Measurements from ENCODE around the gene TRNT1. TPM values are rescaled to one million over a fixed set of nuclear protein-coding genes. Genes with fewer than 3 reads are reported as not detected.

The TRNT1 gene
- total RNA-seq, 1 experiment from 2014 or later, result 35.6 TPM

GRCh38 chr3:3087279-3087678, 39.5 kb upstream of the TRNT1 start:
- BruUV-seq (replicated peaks), result no TSS peak
- H3K27ac Mint-ChIP-seq (ENCODE audit: unreplicated experiment), result no peak overlapping the region

GRCh38 chr3:3087716-3088465, 38.8 kb upstream of the TRNT1 start:
- peaks cover 7% of the 10 kb centered on the region for H3K27me3 Mint-ChIP-seq (ENCODE audit: unreplicated experiment)
- no peak overlapping the region for H3K27ac Mint-ChIP-seq (ENCODE audit: unreplicated experiment)
- H3K4me1 Mint-ChIP-seq (ENCODE audit: low read depth, unreplicated experiment), result no peaks in the 10 kb centered on the region
- no peak for TF ChIP-seq CTCF (IDR thresholded peaks at IDR 0.05; ENCODE audit: unreplicated experiment)
- no peak overlapping the region for H3K4me3 Mint-ChIP-seq (ENCODE audit: low read depth, unreplicated experiment)
- intact Hi-C loops (cut with micrococcal nuclease; ENCODE audit: unreplicated experiment), result no loop called here
- no peak for DNase-seq
- CTCF ChIA-PET, result no interaction called here
- BruUV-seq (replicated peaks), result no TSS peak
- peaks cover 4% of the 10 kb centered on the region for H3K9me3 Mint-ChIP-seq (ENCODE audit: low read depth, unreplicated experiment)
- H3K36me3 Mint-ChIP-seq (ENCODE audit: insufficient read depth, unreplicated experiment), result no peaks in the 10 kb centered on the region

More at GRCh38 chr3:3087279-3087678, 39.5 kb upstream of the TRNT1 start:
- H3K4me3 Mint-ChIP-seq (ENCODE audit: low read depth, unreplicated experiment), result no peak overlapping the region
- CTCF ChIA-PET, result no interaction called here
- peaks cover 12% of the 10 kb centered on the region for H3K27me3 Mint-ChIP-seq (ENCODE audit: unreplicated experiment)
- TF ChIP-seq CTCF (IDR thresholded peaks at IDR 0.05; ENCODE audit: unreplicated experiment), result no peak
- intact Hi-C loops (cut with micrococcal nuclease; ENCODE audit: unreplicated experiment), result no loop called here
- DNase-seq, result no peak
- H3K9me3 Mint-ChIP-seq (ENCODE audit: low read depth, unreplicated experiment), result peaks cover 4% of the 10 kb centered on the region
- no peaks in the 10 kb centered on the region for H3K36me3 Mint-ChIP-seq (ENCODE audit: insufficient read depth, unreplicated experiment)
- no peaks in the 10 kb centered on the region for H3K4me1 Mint-ChIP-seq (ENCODE audit: low read depth, unreplicated experiment)

- H3K4me1 Mint-ChIP-seq (ENCODE audit: low read depth, unreplicated experiment), result no peaks in the 10 kb centered on the region
- intact Hi-C loops (cut with micrococcal nuclease; ENCODE audit: unreplicated experiment), result no loop called here
- no peak overlapping the region for H3K27ac Mint-ChIP-seq (ENCODE audit: unreplicated experiment)
- no peaks in the 10 kb centered on the region for H3K27me3 Mint-ChIP-seq (ENCODE audit: unreplicated experiment)
- H3K36me3 Mint-ChIP-seq (ENCODE audit: insufficient read depth, unreplicated experiment), result no peaks in the 10 kb centered on the region
- H3K9me3 Mint-ChIP-seq (ENCODE audit: low read depth, unreplicated experiment), result peaks cover 4% of the 10 kb centered on the region
- CTCF ChIA-PET, result no interaction called here
- no peak for TF ChIP-seq CTCF (IDR thresholded peaks at IDR 0.05; ENCODE audit: unreplicated experiment)
- DNase-seq, result no peak
- BruUV-seq (replicated peaks), result no TSS peak
- no peak overlapping the region for H3K4me3 Mint-ChIP-seq (ENCODE audit: low read depth, unreplicated experiment)
Measured at GRCh38 chr3:3089017-3089416, 37.7 kb upstream of the TRNT1 start.

- Mint-ChIP-seq H3K27ac (ENCODE audit: unreplicated experiment) (no peak overlapping the region), H3K36me3 (ENCODE audit: insufficient read depth, unreplicated experiment) (no peaks in the 10 kb centered on the region), H3K4me1 (ENCODE audit: low read depth, unreplicated experiment) (no peaks in the 10 kb centered on the region), H3K27me3 (ENCODE audit: unreplicated experiment) (no peaks in the 10 kb centered on the region), H3K4me3 (ENCODE audit: low read depth, unreplicated experiment) (no peak overlapping the region), H3K9me3 (ENCODE audit: low read depth, unreplicated experiment) (no peaks in the 10 kb centered on the region)
- BruUV-seq (replicated peaks), result no TSS peak
- no peak for DNase-seq
- CTCF ChIA-PET, result no interaction called here
- intact Hi-C loops (cut with micrococcal nuclease; ENCODE audit: unreplicated experiment), result no loop called here
- no peak for TF ChIP-seq CTCF (IDR thresholded peaks at IDR 0.05; ENCODE audit: unreplicated experiment)
Measured at GRCh38 chr3:3097958-3098357, 28.8 kb upstream of the TRNT1 start.

Data from Calu3 (cell line).